Activated CD8-positive, alpha-beta T cell treated with anti-CD3 and anti-CD28 coated beads for 36 hours (primary cell): Measurements from ENCODE around the gene BSCL2. TPM values are rescaled to one million over a fixed set of nuclear protein-coding genes. Genes with fewer than 3 reads are reported as not detected.
A peak's percentile ranks its signal among the peaks of the same experiment; 100 is the strongest.

Experiments
- ATAC-seq: fragments of 200-7000 bp; cut with Tn5 transposase; one replicate; pipeline ENCODE4 v1.10.0; 2021; ENCODE audit warnings: mild to moderate bottlenecking, moderate library complexity
- CTCF ChIA-PET: fragments of 350-600 bp; sonication (Branson Sonifier 250); formaldehyde crosslinking; loops from one replicate; lab custom pipeline; 2021; ENCODE audit warnings: antibody characterized with exemption; lab: Charles Lee
- POLR2A ChIA-PET: fragments of 350-600 bp; sonication (Branson Sonifier 250); formaldehyde crosslinking; loops from one replicate; lab custom pipeline; 2021; ENCODE audit warnings: antibody characterized with exemption; lab: Charles Lee
- DNase-seq: peaks from one replicate; pipeline ENCODE4 v3.0.0-alpha.2; 2020
- H3K27ac Mint-ChIP-seq: one replicate; pipeline ENCODE4 v1.8.0; 2021; ENCODE audit warnings: mild to moderate bottlenecking, mixed read lengths
- H3K27me3 Mint-ChIP-seq: one replicate; pipeline ENCODE4 v1.8.0; 2021; ENCODE audit warnings: mixed read lengths
- H3K36me3 Mint-ChIP-seq: one replicate; pipeline ENCODE4 v1.8.0; 2021; ENCODE audit warnings: low read depth, mixed read lengths
- H3K4me1 Mint-ChIP-seq: one replicate; pipeline ENCODE4 v1.8.0; 2021; ENCODE audit warnings: low read depth, mixed read lengths
- H3K4me3 Mint-ChIP-seq: one replicate; pipeline ENCODE4 v1.8.0; 2021; ENCODE audit warnings: mild to moderate bottlenecking, moderate library complexity, mixed read lengths
- H3K9me3 Mint-ChIP-seq: one replicate; pipeline ENCODE4 v1.8.0; 2021; ENCODE audit warnings: mixed read lengths
- intact Hi-C: fragments of 100-400 bp; cut with micrococcal nuclease; formaldehyde crosslinking; loops from one replicate; pipeline ENCODE4 v1.10.0; 2022
- total RNA-seq, 2 experiments: library from RNA; stranded (reverse); gene quantifications; one replicate each; pipeline ENCODE4 v1.2.3, GENCODE V29; 2021
- TF ChIP-seq, protein P1 (sequence below): fragments of 200-600 bp; IDR thresholded peaks from one replicate; pipeline ENCODE4 v1.8.0; 2022; ENCODE audit warnings: antibody characterized with exemption, mild to moderate bottlenecking

The BSCL2 gene
- total RNA-seq, 2 experiments from 2014 or later, result 22.1 to 24.1 TPM

DNA sequence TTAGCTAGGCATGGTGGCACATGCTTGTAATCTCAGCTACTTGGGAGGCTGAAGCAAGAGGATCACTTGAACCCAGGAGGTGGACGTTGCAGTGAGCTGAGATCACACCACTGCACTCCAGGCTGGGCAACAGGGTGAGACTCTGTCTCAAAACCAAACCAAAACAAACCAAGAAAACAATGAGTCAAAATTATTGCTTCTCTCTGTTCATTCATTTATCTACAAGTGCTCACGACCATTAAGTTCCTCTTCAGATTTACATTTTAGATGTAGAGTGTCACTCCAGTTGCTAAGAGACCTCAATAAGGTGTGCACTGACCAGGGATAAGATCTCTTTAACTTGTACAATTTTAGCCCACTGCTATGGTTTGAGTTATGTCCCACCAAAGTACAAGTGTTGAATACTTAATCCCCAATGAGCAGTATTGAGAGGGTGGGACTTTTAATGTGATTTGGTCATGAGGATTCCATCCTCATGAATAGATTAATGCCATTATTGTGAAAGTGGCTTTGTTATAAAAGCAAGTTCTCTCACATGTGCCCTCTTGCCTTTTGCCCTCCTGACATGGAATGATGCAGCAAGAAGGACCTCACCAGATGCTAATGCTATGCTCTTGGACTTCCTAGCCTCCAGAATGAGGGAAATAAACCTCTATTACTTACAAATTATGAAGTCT is 12.2 kb upstream of the BSCL2 start:
- Mint-ChIP-seq H3K36me3 (peaks cover 85% of the 10 kb centered on the region), H3K27me3 (no peaks in the 10 kb centered on the region), H3K27ac (peak overlapping the region; percentile 62), H3K4me1 (peaks cover 53% of the 10 kb centered on the region), H3K4me3 (no peak overlapping the region), H3K9me3 (no peaks in the 10 kb centered on the region)
- TF ChIP-seq, protein P1, sequence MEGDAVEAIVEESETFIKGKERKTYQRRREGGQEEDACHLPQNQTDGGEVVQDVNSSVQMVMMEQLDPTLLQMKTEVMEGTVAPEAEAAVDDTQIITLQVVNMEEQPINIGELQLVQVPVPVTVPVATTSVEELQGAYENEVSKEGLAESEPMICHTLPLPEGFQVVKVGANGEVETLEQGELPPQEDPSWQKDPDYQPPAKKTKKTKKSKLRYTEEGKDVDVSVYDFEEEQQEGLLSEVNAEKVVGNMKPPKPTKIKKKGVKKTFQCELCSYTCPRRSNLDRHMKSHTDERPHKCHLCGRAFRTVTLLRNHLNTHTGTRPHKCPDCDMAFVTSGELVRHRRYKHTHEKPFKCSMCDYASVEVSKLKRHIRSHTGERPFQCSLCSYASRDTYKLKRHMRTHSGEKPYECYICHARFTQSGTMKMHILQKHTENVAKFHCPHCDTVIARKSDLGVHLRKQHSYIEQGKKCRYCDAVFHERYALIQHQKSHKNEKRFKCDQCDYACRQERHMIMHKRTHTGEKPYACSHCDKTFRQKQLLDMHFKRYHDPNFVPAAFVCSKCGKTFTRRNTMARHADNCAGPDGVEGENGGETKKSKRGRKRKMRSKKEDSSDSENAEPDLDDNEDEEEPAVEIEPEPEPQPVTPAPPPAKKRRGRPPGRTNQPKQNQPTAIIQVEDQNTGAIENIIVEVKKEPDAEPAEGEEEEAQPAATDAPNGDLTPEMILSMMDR, result no peak
- ATAC-seq (peak; percentile 13), DNase-seq (no peak)
- intact Hi-C loops, result no loop called here
- CTCF ChIA-PET, result interaction anchor here (1.2 kb wide), 1 partner anchor 10 kb away, joined by 3 read pairs; no protein-coding TSS in a partner anchor
- POLR2A ChIA-PET, result interaction anchor here (0.6 to 1.6 kb wide), 4 partner anchors 11 to 122 kb away, joined by 3 read pairs; partner anchors contain the start of gene UBXN1

DNA sequence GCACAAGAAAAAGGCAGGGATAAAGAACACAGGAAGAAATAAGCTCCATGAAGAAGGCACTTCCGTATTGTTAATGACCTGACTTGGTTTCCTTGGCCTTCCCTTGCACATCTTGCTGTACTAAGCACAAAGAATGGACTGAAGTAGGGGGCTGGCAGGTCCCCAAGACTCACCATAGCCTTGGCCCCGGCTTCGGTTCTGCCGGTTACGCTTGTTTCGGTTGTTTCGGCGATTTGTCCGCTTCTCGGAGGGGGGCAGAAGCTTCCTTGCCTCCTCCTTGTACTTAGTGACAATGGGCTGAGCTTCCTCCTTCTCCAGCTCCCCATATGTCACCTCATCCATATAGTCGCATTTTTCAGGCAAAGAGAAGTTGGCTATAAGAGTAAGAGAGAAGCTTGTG is 9.6 kb upstream of the BSCL2 start:
- H3K9me3 Mint-ChIP-seq, result no peaks in the 10 kb centered on the region
- ATAC-seq, result no peak
- TF ChIP-seq, protein P1, result no peak
- ChIA-PET CTCF (interaction anchor here (1.3 to 2.2 kb wide), 2 partner anchors 22 to 37 kb away, joined by 3 to 6 read pairs; no protein-coding TSS in a partner anchor), POLR2A (interaction anchor here (0.7 to 4.3 kb wide), 6 partner anchors 9 to 140 kb away, joined by 3 to 39 read pairs (median 4); partner anchors contain the start of genes HNRNPUL2 and TTC9C)
- H3K36me3 Mint-ChIP-seq, result peaks cover 80% of the 10 kb centered on the region
- no peak overlapping the region for H3K4me3 Mint-ChIP-seq
- peak overlapping the region; percentile 17 for H3K27ac Mint-ChIP-seq
- intact Hi-C loops, result no loop called here
- H3K4me1 Mint-ChIP-seq, result peaks cover 54% of the 10 kb centered on the region
- DNase-seq, result no peak
- H3K27me3 Mint-ChIP-seq, result no peaks in the 10 kb centered on the region

DNA sequence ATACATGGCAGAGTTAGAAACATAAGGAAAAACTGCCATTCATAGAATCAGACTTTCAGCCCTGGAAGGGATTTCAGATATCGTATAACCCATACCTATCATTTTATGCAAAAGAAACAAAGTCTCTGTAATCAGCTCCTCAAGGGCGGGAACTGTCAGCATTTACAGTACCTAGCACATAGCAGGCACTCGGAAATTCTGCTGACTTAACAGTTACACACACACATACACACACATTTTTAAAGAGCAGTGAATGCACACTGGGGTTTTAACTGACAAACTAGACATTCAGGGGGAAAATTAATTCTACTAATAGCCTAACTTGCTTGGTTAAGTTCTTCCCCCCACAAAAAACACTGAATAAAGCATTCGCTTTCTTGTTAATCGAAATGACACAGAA is 9.0 kb upstream of the BSCL2 start:
- Mint-ChIP-seq H3K27ac (peak overlapping the region; percentile 30), H3K9me3 (no peaks in the 10 kb centered on the region), H3K4me1 (peaks cover 55% of the 10 kb centered on the region), H3K4me3 (no peak overlapping the region), H3K36me3 (peaks cover 74% of the 10 kb centered on the region), H3K27me3 (no peaks in the 10 kb centered on the region)
- no peak for DNase-seq
- TF ChIP-seq, protein P1, result no peak
- no peak for ATAC-seq
- CTCF ChIA-PET, result interaction anchor here (1.3 to 2.2 kb wide), 3 partner anchors 8 to 36 kb away, joined by 3 to 6 read pairs (median 5); no protein-coding TSS in a partner anchor
- intact Hi-C loops, result no loop called here
- POLR2A ChIA-PET, result interaction anchor here (0.8 to 4.3 kb wide), 7 partner anchors 10 to 140 kb away, joined by 3 to 39 read pairs (median 4); partner anchors contain the start of genes HNRNPUL2 and TTC9C

DNA sequence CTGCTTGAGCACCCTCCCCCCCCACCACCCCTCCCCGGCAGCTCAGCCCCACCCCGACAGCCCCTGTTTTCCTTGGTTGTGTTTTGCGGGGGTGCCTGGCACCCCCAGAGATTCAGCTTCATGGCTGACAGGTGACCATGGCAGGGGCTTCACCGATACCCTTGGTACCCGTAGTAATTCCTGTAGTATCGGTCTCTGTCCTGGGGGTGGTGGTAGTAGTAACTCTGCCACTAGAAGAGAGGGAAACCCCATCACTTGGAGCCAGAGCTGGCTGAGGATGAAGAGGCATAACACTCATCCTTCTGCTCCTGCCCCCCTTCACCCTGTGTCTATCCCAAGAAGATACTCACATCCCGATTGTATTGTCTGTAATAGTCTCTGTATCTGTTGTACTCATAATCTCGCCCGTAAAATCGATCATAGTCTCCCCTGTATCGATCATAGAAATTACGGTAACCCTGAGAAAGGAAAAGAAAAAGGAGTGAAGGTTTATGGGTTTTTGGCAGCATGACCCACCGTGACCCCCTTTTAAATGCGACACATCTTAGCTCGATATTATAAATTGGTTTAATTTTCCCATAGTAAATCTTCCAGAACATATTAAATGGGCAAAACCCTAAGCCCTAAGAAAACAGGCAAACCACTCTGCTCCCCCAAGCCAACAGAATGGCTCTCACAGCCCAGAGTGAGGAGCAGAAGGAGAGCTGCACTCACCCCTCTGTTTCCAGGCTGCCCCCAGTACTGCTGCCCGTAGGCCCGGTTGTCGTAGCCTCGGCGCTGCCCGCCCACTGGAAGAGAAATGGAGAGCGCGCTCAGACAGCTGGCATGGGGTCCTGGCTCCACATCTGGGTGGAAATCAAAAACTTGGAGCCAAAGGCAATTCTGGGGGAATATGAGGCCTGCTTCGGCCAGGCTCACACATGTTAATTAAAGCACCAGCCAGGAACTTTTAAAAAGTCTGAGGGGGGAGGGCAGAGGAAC is 8.2 kb upstream of the BSCL2 start:
- Mint-ChIP-seq H3K4me1 (peaks cover 55% of the 10 kb centered on the region), H3K27me3 (no peaks in the 10 kb centered on the region), H3K36me3 (peaks cover 72% of the 10 kb centered on the region), H3K4me3 (no peak overlapping the region), H3K27ac (peak overlapping the region; percentile 44), H3K9me3 (no peaks in the 10 kb centered on the region)
- no peak for DNase-seq
- intact Hi-C loops, result no loop called here
- CTCF ChIA-PET, result interaction anchor here (1.7 to 2.2 kb wide), 3 partner anchors 9 to 71 kb away, joined by 5 to 7 read pairs (median 6); no protein-coding TSS in a partner anchor
- no peak for ATAC-seq
- POLR2A ChIA-PET, result interaction anchor here (0.7 to 4.3 kb wide), 9 partner anchors 9 to 141 kb away, joined by 3 to 39 read pairs (median 4); partner anchors contain the start of genes HNRNPUL2, TAF6L and TTC9C
- TF ChIP-seq, protein P1, result no peak
